ENCODE measurements around the gene CCDC150. TPM values are rescaled to one million over a fixed set of nuclear protein-coding genes. Genes with fewer than 3 reads are reported as not detected.

The CCDC150 gene
- total RNA-seq, 4 donors from 2014 or later, result 2.4 to 10.1 (median 4.9) TPM

- 68 to 78% methylated on average over 3 of the region's 3 CpGs for WGBS, 2 donors
- DNase-seq, result no peak
- Histone ChIP-seq H3K9me3 (no peaks in the 10 kb centered on the region), H3K27me3 (no peaks in the 10 kb centered on the region), H3K4me1 (no peaks in the 10 kb centered on the region), H3K27ac (no peak overlapping the region), H3K36me3 (no peaks in the 10 kb centered on the region), H3K4me3 (no peak overlapping the region)
- intact Hi-C loops (cut with DNase I), result no loop called here
- TF ChIP-seq CTCF (IDR thresholded peaks at IDR 0.05), result no peak
- TF ChIP-seq POLR2A (IDR thresholded peaks at IDR 0.05), result no peak
These were observed 102.7 kb downstream of the CCDC150 start for GRCh38 chr2:196742216-196742615.

GRCh38 chr2:196742685-196743084 lies 103.2 kb downstream of the CCDC150 start:
- TF ChIP-seq POLR2A (IDR thresholded peaks at IDR 0.05) (no peak), CTCF (IDR thresholded peaks at IDR 0.05) (no peak)
- Histone ChIP-seq H3K27ac (no peak overlapping the region), H3K9me3 (no peaks in the 10 kb centered on the region), H3K36me3 (no peaks in the 10 kb centered on the region), H3K27me3 (no peaks in the 10 kb centered on the region), H3K4me1 (no peaks in the 10 kb centered on the region), H3K4me3 (no peak overlapping the region)
- no peak for DNase-seq
- intact Hi-C loops (cut with DNase I), result no loop called here
- WGBS, 2 donors, result 78 to 80% methylated on average over 1 to 3 of the region's 3 CpGs

GRCh38 chr2:196743165-196743564 lies 103.7 kb downstream of the CCDC150 start:
- intact Hi-C loops (cut with DNase I), result no loop called here
- Histone ChIP-seq H3K27me3 (no peaks in the 10 kb centered on the region), H3K9me3 (no peaks in the 10 kb centered on the region), H3K4me1 (no peaks in the 10 kb centered on the region), H3K27ac (no peak overlapping the region), H3K4me3 (no peak overlapping the region), H3K36me3 (no peaks in the 10 kb centered on the region)
- no peak for DNase-seq
- no peak for TF ChIP-seq CTCF (IDR thresholded peaks at IDR 0.05)
- no peak for TF ChIP-seq POLR2A (IDR thresholded peaks at IDR 0.05)
- 95% methylated on average over 7 of the region's 7 CpGs for WGBS, 2 donors

- no peak for DNase-seq
- Histone ChIP-seq H3K36me3 (no peaks in the 10 kb centered on the region), H3K9me3 (no peaks in the 10 kb centered on the region), H3K27me3 (no peaks in the 10 kb centered on the region), H3K4me3 (no peak overlapping the region), H3K27ac (no peak overlapping the region), H3K4me1 (peaks cover 0 to 4% (median 2%) of the 10 kb centered on the region in 3 donors)
- intact Hi-C loops (cut with DNase I), result no loop called here
- TF ChIP-seq POLR2A (IDR thresholded peaks at IDR 0.05) (no peak), CTCF (IDR thresholded peaks at IDR 0.05) (no peak)
These were observed 106.2 kb downstream of the CCDC150 start for GRCh38 chr2:196745711-196746110.

- H3K4me3 ChIP-seq, result no peak overlapping the region
- WGBS, 2 donors, result 76 to 100% methylated on average over 1 of the region's 1 CpG
- H3K4me1 ChIP-seq, result peaks cover 0 to 10% (median 2%) of the 10 kb centered on the region in 3 donors
- H3K36me3 ChIP-seq, result no peaks in the 10 kb centered on the region
- no peak for DNase-seq
- TF ChIP-seq POLR2A (IDR thresholded peaks at IDR 0.05) (no peak), CTCF (IDR thresholded peaks at IDR 0.05) (no peak)
- intact Hi-C loops (cut with DNase I), result no loop called here
- H3K27ac ChIP-seq, result no peak overlapping the region
- H3K27me3 ChIP-seq, result no peaks in the 10 kb centered on the region
- H3K9me3 ChIP-seq, result no peaks in the 10 kb centered on the region
These were observed 107.9 kb downstream of the CCDC150 start for GRCh38 chr2:196747400-196747799.
